Measurements from ENCODE around the gene ASPA.
"Not testable (repeated sequence)": the region's sequence is repeated elsewhere in the genome, so short reads cannot be mapped to it uniquely, and the experiment has no call there.

ASPA gene

DNA sequence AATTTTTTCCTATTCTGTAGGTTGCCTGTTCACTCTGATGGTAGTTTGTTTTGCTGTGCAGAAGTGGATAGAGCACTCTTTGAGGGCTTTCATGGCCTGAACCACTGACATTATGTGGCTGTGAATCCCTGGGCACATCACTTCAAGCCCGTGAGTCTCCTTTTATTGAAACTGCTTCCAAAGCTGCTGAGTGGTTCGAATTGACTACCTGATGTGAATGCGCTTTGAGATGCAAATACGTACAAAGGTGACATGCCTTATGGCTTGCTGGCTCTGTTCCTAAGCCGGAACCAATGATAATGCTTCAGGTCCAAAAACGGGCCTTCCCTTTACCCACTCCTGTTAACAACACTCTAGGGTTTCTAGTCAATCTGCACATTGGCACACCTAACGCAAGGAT, 34.3 kb downstream of the ASPA start:
- DNase-seq, result no peak

DNA sequence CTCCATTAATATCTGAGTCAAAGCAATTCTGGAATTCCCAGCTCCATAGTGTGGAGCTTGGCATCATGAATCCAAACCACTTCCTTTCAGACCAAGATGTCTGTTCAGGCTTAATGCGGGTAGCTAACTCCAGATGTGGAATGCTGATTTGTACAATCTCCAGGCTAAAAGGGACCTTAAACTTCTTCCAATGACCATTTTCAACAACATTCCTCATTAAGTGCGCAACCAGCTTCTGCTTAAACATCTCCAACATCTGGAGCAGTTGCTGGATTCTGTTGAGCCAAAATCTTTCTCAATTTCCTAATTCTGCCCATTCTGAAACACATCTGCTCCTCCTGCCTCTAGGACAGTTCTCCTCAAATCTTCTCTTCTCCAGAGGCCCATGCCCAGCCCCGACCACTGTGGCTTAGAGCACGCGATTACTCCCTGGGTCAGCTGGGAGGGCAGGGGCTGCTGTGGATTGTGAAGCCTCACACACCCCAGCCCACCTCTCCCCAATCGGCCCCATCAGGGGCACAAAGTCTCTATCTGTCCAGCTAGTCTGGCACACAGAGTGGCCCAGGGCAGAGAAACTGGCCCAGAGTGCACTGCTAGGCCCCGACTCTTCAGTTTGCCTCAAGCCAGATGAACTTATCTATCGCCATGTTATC, 36.2 kb downstream of the ASPA start:
- no peak for DNase-seq

DNA sequence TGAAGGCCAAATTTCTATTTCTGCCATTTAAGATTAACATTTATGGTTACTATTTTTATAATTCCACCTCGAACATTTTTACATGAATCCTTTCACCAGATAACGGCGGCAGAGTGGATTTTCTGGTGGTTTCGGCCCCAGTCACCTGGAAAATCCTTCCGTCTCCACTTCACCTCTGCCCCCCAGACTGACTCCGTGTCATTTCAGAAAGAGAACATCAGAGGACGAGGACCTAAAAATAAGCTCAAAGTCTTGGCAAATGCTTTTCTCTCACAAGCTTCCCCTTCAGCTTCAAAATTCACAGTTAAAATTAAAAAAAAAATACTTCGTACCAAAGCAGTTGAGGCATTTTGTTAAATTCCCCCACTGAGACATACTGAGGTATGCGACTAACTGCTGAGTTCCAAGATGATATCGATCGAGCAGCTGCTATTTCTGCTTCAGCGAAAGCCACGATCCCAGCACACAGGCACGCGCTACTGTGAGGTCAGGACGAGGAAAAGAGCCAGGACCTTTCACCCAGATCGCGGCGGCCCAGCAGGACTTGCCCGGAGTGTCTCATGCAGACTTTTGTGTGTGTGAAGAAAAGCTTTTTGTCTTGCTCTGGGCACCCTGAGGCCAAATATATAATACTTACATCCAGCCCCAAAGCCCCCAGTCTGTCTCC, 36.8 kb downstream of the ASPA start:
- DNase-seq, result no peak

DNA sequence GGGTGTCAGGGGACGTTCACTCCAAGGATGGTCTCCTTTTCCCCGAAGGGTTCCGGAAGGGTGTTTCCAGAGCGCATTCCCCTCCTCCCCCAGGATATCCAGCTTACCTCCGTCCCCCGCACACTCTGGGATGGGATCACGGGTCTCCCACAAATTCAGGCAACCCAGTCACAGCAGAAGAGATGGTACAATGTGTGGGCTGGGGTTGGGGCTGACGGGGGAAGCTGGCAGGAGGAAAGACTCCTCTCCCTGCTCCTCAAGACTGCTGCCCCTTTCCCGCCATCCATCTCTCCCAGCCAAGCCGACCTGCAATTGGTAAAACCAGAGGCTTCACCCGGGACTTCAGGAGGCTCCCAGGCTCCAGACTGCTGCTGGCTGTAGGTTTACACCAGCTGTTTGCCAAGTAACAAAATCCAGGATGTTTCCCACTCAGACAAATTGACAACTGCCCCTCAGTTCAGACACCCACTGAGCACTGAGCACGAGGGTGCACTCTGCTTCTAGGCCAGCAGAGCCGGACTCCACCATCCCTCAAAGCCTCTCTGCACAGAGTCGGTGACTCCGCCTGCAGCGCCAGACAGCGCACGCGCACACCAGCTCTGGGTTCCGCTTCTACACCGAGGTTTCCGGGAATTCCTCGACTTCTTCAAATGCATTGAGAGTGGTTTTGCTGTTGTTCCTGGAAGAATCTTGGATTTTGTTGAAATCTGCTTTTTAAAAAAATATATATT, 37.7 kb downstream of the ASPA start:
- no peak for DNase-seq

DNA sequence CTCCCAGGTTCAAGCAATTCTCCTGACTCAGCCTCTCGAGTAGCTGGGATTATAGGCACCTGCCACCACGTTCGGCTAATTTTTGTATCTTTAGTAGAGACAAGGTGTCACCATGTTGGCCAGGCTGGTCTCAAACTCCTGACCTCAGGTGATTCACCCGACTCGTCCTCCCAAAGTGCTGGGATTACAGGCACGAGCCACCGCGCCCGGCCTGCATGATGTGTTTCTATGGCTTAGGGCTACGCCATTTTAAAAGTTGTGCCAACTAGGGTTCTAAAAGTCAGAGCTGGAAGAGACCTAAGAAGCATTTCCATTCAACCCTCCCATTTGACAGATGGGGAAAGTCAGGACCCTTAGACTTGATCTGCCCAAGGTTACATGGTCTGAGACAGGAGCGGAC, 38.4 kb downstream of the ASPA start:
- not testable (repeated sequence) for DNase-seq

DNA sequence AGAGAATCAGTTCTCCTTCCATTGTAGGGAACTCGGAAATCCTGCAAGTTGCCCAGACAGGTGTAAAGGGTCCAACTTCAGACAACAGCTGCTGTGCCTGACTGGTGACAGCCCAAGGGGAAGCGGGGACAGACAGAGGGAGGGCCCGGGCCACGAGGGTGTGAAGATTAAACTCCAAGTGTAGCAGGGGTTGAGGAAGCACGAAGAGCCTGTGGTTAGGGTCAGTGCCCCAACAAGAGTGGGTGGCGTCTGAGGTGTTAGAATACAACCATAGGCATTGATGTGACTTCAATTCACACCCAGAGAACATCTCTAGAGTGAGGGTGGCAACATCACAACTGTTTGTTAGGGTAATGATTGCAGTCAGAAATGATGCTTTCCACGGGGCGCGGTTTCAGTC, 39.1 kb downstream of the ASPA start:
- no peak for DNase-seq

DNA sequence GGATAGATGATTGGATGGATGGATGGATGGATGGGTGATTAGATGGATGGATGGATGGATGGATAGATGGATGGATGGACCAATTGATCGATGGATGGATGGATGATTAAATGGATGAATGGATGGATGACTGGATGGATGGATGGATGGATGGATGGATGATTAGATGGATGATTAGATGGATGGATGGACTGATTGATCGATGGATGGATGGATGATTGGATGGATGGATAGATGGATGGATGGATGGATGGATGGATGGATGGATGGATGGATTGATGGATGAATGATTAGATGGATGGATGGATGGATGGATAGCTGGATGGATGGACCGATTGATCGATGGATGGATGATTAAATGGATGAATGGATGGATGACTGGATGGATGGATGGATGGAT, 43.7 kb downstream of the ASPA start:
- DNase-seq, result not testable (repeated sequence)

DNA sequence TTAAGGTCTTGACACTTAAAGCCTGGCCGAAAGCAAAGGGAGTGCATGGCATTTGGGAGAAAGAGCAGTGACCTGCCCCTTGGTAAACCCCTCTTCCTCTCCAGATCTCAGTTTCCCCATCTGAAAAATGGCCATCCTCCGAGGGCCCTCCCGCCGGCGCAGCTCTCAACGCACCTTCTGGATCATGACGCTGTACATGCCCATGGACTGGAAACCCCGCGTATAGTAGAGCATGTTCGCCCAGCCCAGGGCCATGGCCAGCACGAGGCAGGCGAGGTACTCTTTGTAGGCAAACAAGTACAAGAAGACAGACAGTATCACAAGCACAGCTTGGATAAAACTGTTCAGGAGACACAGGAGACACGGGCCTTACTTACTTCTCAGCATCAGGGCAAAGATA, 48.2 kb downstream of the ASPA start:
- no peak for DNase-seq

DNA sequence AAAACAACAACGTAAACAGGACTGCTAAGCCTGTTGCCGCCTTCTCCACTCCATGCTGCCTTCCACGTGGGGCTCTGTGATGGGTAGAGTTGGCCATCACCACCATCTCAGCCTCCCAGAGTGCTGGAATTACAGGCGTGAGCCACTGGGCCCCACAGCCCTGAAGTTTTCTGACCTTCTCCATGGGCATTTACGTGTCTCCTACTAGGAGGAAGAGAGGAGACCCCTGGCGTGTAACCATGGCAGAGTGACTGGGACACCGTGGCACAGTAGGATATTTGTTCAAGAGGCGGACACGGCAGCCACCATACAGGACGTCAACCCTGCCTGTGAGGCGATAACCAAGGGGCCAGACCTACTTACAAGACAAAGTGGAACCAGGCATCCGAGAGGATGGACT, 50.7 kb downstream of the ASPA start:
- DNase-seq, result no peak

DNA sequence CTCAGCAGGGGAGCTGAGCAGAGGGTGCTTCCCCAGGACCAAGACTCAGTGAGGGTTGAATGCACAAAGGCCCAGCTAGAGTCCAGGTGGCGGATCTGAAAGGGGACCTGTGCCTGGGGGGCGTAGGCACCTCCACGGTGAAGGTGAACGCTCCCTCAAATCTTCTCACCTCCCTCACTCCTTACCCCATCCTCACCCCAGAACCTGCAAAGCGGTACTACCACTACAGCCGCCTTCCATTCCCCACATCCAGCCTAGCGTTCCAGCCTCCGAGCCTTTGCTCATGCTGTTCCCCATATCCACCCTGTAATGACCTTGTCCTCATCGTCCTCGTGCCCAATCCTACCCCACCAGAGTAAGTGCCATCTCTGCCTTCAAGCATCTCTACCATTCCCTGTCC, 51.2 kb downstream of the ASPA start:
- DNase-seq, result no peak

DNA sequence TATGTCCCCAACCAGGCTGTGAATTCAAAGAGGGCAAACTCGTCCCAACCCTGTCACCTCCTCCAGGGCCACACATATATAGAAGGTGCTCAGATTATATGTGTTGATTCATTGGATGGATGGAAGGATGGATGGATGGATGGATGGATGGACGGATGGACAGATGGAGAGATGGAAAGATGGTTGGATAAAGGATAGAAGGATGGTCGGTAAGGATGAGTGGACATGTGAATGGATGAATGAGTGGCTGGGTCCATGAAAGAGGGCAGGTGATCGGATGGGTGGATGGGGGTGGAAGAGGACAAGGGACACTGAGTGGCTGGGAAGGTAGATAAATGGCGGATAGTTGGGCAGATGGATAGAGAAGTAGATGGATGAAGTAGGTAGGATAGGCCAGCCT, 51.7 kb downstream of the ASPA start:
- no peak for DNase-seq

DNA sequence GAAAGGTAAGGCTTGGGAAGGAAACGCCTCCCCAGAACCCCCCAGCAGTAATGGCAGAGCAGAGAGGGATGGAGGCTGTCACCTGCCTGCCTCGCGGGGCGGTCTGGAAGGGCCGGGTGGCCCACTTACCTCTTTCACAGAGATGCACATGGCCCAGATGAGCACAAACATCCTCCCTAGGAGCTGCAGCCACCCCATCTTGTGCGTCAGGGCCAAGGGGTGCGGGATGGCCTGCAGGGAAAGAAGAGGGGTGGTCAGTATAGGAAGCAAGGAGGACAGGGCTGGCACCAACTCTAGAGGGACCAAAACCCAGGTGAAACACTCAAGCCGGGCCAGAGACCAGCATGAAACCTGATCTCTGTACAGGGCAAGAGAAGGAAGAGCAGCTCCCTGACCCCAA, 52.1 kb downstream of the ASPA start:
- DNase-seq, result no peak

DNA sequence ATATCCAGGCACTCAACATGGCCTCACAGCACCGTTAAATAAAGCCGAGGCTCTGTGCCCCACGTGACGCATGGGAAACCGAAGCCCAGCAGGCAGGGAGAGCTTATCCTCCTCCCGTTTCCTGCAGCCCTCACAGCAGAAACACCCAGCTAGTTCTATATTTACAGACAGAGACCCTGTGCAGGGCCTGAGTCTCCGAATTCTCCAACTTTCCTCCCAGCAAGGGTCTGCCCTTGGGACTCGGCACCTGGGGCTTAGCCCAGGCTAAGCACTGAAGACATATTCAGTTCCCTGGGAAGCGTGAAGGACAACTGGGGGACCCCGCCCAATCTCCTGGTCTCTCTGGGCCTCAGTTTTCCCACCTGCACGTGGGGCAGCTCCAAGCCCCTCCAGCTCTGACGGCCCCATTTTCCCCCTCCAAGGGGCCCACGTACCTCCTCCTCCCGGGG, 52.6 kb downstream of the ASPA start:
- DNase-seq, result no peak

DNA sequence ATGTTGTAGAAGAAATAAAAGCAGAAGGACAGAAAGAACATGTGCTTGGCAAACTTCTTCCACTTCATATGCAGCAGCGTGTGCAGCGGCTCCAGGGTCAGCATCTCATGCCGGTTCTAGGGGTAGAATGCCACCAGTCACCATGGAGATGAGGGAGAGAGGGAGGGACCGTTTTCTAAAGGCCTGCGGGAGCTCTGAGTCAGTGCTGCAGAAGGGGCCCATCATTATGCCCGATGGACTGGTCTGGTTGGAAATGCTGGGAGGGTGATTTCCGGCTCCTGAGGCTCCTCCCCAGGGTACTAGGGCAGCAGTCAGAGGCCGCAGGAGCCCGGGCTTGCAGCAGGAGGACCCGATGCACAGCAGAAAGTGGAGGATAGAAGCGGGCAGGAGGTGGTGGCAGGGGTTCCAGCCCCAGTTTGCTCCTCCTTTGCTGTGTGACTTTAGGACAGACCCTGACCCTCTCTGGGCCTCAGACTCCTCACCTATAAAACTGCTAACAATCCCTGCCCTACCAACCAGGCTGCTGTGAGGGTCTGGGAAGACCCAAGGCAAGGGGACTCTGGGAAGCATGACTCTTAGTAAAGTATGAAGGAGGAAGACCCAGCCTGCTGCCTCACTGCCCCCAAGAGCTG, 53.2 kb downstream of the ASPA start:
- DNase-seq, result no peak

DNA sequence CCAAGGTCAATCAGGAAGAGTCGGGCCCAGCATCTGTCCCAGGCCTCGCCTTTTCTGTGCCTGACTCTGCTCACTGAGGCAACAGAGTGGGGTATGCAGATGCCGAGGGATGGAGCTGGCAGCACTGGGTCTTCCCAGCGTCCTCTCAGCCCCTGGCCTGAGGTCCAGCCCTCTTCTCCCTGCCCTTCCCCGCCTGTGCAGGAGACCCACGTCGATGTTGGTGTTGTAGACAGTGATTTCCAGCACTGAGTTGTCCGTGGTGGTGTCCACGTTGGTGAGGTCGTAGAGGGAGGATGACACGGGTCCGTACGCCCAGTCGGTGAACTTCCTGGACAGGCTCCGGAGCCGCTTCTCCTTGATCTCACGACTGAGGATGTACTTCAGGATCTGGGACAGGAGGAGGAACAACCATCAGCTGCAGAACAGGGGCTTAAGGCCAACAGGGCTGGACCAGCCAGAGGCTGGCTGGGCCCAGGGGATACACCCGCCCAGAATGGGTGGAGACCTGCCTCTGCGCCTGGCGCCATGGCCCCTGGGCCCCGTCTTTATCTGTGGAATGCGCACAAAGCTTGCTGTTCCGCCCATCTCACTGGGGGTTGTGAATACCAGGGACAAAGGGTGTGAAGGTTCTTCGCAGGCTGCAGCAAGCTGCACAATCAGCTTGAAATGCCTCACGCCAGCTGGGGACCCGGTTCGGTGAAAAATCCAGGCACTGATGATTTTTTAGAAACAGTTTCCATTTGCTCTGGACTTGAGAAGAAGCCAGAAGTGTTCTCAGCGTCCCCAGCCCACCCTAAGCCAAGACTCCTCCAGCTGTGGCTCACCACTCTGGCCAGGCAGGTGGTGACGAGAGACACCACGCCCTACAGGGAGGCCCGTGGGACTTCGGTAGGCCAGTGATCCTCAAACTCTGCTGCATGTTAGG, 54.3 kb downstream of the ASPA start:
- DNase-seq, result no peak

DNA sequence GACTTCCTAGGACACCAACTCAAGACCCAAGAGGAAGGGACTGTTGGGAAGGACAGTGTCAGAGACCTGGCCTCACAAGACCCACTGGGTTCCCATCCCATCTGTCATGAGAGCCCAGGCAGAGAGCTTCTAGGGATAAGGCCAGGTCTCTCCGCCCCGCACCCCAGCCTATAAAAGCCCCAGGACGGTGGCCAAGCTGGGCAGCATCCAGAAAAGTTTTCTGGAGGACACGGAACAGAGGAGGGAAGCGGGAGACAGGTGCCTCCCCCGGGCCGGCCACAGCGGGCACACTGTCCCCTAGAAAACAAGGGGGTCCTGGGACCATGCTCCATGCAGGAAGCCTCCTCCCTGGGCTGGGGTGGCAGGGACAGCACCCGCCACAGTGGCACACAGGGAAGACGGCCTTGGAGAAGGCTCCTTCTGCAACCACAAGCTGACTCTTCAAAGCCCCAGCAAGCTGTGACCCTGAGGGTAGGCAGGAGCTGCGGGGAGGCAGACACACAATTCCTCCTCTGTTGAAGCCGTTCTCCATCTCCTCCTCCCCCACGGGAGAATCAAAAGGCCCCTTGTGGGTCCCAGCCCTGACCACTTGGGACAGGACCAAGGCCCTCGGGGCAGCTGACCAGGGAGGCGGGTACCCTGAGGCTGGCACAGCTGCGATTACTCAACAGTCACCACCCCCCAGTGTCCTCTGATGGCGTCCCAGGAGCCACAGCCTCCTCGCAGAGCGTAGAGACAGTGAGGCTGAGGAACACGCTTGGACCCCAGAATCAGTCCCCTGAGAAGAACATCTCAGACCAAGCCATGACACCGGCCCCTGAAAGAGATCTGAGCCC, 55.7 kb downstream of the ASPA start:
- DNase-seq, result no peak

DNA sequence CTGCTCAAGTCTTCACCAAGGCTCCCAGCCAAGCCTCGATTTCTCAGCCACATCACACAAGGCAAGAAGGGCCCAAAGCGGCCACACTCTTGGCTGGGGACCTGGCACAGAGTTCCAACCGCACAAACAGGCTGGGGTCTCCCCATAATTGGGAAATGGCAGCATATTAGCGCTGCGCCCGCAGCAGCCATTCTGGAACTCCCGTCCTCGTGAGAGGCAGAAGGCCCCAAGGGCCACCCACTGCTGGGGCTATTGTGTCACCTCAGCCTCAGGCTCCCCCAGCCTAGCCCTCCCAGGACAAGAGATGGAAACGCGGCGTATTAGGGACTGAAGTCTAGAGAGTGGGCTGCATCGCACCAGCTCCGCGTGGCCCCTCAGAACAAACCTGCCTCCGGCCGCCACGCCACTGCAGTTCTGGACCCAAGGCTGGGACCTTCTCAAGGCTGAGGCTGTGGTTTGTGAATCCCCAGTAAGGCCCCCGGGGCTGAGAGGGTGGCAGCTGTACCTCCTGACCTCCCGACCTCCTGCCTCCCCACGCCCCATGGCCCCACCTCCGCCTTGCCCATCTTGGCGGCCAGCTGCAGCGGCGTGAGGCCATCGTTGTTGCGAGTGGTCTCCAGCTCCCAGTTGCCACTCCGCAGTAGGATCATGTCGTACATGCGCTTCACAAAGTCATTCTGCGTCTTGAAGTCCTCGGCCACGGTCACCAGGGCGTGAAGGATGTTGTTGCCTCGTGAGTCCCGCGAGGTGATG, 56.5 kb downstream of the ASPA start:
- no peak for DNase-seq

DNA sequence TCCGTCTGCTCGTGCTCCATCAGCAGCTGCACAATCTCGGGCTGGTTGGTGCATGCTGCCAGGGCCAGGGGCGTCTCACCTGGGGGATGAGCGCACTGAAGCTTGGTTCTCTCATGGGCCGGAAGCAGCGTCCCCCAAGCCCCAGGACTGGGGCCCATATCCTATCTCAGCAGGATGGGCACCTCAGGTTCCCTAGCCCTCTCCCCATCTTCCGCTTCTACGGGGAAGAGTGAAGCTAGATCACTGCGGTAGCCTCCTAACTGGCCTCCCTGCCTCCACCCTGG, 57.0 kb downstream of the ASPA start:
- no peak for DNase-seq

DNA sequence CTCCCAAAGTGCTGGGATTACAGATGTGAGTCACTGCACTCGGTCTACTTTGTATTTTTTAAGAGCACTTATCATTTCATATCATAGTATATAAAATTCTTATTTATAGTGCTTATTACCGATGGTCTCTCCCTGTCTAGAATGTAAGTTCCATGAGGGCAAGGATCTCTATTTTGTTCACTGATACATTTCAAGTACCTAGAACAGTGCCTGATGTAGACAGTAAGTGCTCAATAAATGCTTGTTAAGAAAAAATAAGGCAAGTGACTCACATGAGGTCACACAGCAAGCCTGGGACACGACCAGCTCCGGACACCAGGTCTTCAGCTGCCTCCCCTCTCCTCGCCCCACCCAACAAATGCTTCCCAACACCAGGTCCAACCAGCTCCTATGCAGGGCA, 58.0 kb downstream of the ASPA start:
- no peak for DNase-seq

DNA sequence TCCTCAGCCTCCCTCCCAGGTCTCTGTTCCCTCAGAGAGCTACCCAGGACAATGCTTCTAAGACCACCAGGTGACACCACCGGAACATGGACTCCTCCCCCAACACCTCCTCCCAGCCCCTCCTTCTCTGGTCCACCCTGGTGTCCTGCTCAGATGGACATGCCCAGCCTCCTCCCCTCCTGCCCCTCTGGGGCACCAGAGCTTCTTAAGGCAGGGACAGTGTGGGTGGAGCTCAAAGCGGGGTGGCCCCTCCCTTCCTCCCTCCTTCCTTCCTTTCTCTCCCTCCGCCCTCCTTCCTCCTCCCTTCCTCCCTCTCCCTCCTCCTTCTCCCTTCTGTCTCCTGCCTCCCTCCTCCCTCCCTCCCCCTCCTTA, 59.1 kb downstream of the ASPA start:
- DNase-seq, result no peak

Data from activated T-cell treated with anti-CD3 and anti-CD28 coated beads, Interleukin-2, amount 50 U/mL, for 48 hours (primary cell).